Loucy (cell line): Measurements from ENCODE around the gene LDAF1.

Source experiments
- H2AFZ ChIP-seq: fragments of 200-600 bp; sonication (generic); 2 replicates; pipeline ENCODE4 v1.6.0; 2016; ENCODE audit warnings: antibody characterized with exemption, mild to moderate bottlenecking, low read length, moderate library complexity
- H3F3A ChIP-seq: fragments of 200-600 bp; 2 replicates; pipeline ENCODE4 v1.6.0; 2016; ENCODE audit warnings: antibody characterized with exemption, low read depth, mild to moderate bottlenecking
- H3K27me3 ChIP-seq: fragments of 200-600 bp; sonication (generic); 2 replicates; pipeline ENCODE4 v1.6.1; 2014; ENCODE audit warnings: low read length, mild to moderate bottlenecking; ENCODE audit not compliant: insufficient read depth, poor library complexity, severe bottlenecking
- H3K36me3 ChIP-seq: fragments of 200-600 bp; sonication (generic); 2 replicates; pipeline ENCODE4 v1.6.1; 2016; ENCODE audit warnings: low read length; ENCODE audit not compliant: insufficient read depth
- H3K4me1 ChIP-seq: fragments of 200-600 bp; sonication (generic); 2 replicates; pipeline ENCODE4 v1.5.1; 2014; ENCODE audit warnings: low read length, mild to moderate bottlenecking; ENCODE audit not compliant: insufficient read depth, poor library complexity, severe bottlenecking
- H3K4me2 ChIP-seq: fragments of 200-600 bp; sonication (generic); 2 replicates; pipeline ENCODE4 v1.6.0; 2014; ENCODE audit warnings: antibody characterized with exemption, low read length, low read depth, mild to moderate bottlenecking; ENCODE audit not compliant: poor library complexity, severe bottlenecking
- H3K4me3 ChIP-seq: fragments of 200-600 bp; sonication (generic); 2 replicates; pipeline ENCODE4 v1.5.1; 2014; ENCODE audit warnings: low read length, mild to moderate bottlenecking, mixed read lengths; ENCODE audit not compliant: poor library complexity, severe bottlenecking
- H3K79me2 ChIP-seq: fragments of 200-600 bp; sonication (generic); 2 replicates; pipeline ENCODE4 v1.6.1; 2014; ENCODE audit warnings: low read length; ENCODE audit not compliant: insufficient read depth
- H3K9ac ChIP-seq: fragments of 200-600 bp; sonication (generic); 2 replicates; pipeline ENCODE4 v1.6.0; 2014; ENCODE audit warnings: mild to moderate bottlenecking, low read depth, low read length, moderate library complexity; ENCODE audit not compliant: poor library complexity, severe bottlenecking
- H3K9me2 ChIP-seq: fragments of 200-600 bp; sonication (generic); replicated peaks from 2 replicates; pipeline ENCODE4 v1.6.1; 2016; ENCODE audit warnings: low read depth, low read length, mixed read lengths
- H3K9me3 ChIP-seq: fragments of 200-600 bp; sonication (generic); 2 replicates; pipeline ENCODE4 v1.6.1; 2014; ENCODE audit warnings: mild to moderate bottlenecking, antibody characterized with exemption, low read length, low read depth; ENCODE audit not compliant: insufficient read depth
- H4K20me1 ChIP-seq: fragments of 200-600 bp; sonication (generic); 2 replicates; pipeline ENCODE4 v1.6.0; 2014; ENCODE audit warnings: antibody characterized with exemption, low read length, mild to moderate bottlenecking; ENCODE audit not compliant: insufficient read depth, poor library complexity, severe bottlenecking
- EZH2phosphoT487 ChIP-seq: fragments of 200-600 bp; IDR thresholded peaks from 2 replicates; pipeline ENCODE4 v1.6.1; 2018; ENCODE audit warnings: antibody characterized with exemption, mild to moderate bottlenecking, moderate library complexity, borderline replicate concordance
- TF ChIP-seq, protein P1 (sequence below): fragments of 200-600 bp; sonication (generic); conservative IDR thresholded peaks from 2 replicates; pipeline ENCODE4 v1.5.1; 2014; ENCODE audit warnings: mild to moderate bottlenecking, antibody characterized with exemption, low read length

LDAF1 gene

DNA sequence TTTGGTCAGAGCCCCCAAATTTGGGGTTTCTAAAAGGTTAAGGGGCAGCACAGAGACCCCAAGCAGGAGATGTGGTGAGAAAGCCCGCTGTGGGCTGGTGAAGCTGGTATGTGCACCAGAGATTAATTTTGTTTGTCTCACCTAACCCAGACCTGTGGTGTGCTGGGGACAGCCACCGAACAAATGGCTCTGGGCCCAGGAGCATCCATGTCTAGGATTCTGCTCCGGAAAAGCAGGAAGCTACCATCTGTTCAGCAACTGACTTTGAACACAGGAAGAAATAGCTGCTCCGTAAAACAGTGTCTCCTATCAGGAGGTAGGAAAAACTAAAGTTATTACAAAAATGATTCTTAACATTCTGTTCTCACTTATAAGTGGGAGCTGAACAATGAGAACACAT, 55.6 kb downstream of the LDAF1 start:
- TF ChIP-seq, protein P1, sequence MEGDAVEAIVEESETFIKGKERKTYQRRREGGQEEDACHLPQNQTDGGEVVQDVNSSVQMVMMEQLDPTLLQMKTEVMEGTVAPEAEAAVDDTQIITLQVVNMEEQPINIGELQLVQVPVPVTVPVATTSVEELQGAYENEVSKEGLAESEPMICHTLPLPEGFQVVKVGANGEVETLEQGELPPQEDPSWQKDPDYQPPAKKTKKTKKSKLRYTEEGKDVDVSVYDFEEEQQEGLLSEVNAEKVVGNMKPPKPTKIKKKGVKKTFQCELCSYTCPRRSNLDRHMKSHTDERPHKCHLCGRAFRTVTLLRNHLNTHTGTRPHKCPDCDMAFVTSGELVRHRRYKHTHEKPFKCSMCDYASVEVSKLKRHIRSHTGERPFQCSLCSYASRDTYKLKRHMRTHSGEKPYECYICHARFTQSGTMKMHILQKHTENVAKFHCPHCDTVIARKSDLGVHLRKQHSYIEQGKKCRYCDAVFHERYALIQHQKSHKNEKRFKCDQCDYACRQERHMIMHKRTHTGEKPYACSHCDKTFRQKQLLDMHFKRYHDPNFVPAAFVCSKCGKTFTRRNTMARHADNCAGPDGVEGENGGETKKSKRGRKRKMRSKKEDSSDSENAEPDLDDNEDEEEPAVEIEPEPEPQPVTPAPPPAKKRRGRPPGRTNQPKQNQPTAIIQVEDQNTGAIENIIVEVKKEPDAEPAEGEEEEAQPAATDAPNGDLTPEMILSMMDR = no peak
- no peak for TF ChIP-seq EZH2phosphoT487
- no peaks in the 10 kb centered on the region for H3K27me3 ChIP-seq
- no peaks in the 10 kb centered on the region for H4K20me1 ChIP-seq
- no peaks in the 10 kb centered on the region for H3K4me1 ChIP-seq
- H3K4me3 ChIP-seq = no peak overlapping the region
- H3F3A ChIP-seq = no peaks in the 10 kb centered on the region
- H3K9me3 ChIP-seq = no peaks in the 10 kb centered on the region
- H2AFZ ChIP-seq = no peak overlapping the region
- no peak overlapping the region for H3K4me2 ChIP-seq
- no peaks in the 10 kb centered on the region for H3K36me3 ChIP-seq
- no peak overlapping the region for H3K9ac ChIP-seq
- H3K9me2 ChIP-seq = no peaks in the 10 kb centered on the region
- H3K79me2 ChIP-seq = no peaks in the 10 kb centered on the region

DNA sequence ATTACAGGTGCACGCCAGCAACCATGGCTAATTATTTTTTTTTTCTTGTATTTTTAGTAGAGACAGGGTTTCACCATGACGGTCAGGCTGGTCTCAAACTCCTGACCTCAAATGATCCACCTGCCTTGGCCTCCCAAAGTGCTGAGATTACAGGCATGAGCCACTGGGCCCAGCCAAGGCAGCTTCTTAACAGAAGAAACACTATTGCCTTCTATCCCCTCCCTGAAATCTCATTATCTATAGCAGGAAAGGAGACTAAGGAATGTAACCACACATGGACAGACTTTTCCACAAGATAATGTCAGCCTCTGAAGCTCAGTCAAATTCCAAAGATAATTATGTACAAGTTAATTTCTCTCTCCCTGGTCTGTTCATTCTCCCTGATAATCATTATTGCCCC, 58.6 kb downstream of the LDAF1 start:
- no peak overlapping the region for H3K4me2 ChIP-seq
- no peak overlapping the region for H3K9ac ChIP-seq
- TF ChIP-seq, protein P1 = no peak
- TF ChIP-seq EZH2phosphoT487 = no peak
- no peak overlapping the region for H2AFZ ChIP-seq
- H3K4me1 ChIP-seq = no peaks in the 10 kb centered on the region
- no peaks in the 10 kb centered on the region for H3F3A ChIP-seq
- H4K20me1 ChIP-seq = no peaks in the 10 kb centered on the region
- H3K79me2 ChIP-seq = no peaks in the 10 kb centered on the region
- no peaks in the 10 kb centered on the region for H3K27me3 ChIP-seq
- no peaks in the 10 kb centered on the region for H3K9me2 ChIP-seq
- H3K36me3 ChIP-seq = no peaks in the 10 kb centered on the region
- H3K9me3 ChIP-seq = no peaks in the 10 kb centered on the region
- H3K4me3 ChIP-seq = no peak overlapping the region

DNA sequence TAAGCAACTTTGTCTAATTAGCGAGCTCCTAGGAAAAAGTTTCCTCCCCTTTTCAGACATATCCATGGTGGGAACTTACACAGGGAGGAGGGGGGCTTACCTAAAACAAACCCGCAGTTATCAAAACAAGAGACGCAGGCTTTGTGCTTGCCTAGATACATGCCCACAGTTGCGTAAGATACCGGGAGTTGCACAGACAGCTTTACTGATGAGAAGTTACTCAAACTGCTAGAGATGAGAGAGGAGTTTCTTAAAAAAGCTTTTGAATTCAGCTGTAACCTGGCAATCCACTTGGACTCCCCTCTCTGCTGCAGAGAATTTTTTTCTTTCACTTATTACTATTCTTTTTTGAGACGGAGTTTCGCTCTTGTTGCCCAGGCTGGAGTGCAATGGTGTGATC, 59.7 kb downstream of the LDAF1 start:
- no peak overlapping the region for H2AFZ ChIP-seq
- H3K4me3 ChIP-seq = no peak overlapping the region
- no peaks in the 10 kb centered on the region for H3K79me2 ChIP-seq
- no peaks in the 10 kb centered on the region for H3K9me2 ChIP-seq
- H3K36me3 ChIP-seq = no peaks in the 10 kb centered on the region
- H3K4me1 ChIP-seq = no peaks in the 10 kb centered on the region
- no peaks in the 10 kb centered on the region for H3K9me3 ChIP-seq
- no peaks in the 10 kb centered on the region for H3F3A ChIP-seq
- H4K20me1 ChIP-seq = no peaks in the 10 kb centered on the region
- TF ChIP-seq, protein P1 = no peak
- TF ChIP-seq EZH2phosphoT487 = no peak
- H3K9ac ChIP-seq = no peak overlapping the region
- no peak overlapping the region for H3K4me2 ChIP-seq
- H3K27me3 ChIP-seq = no peaks in the 10 kb centered on the region
